GM21390 (cell line): ENCODE results near the gene HAVCR1.
A peak's percentile ranks its signal among the peaks of the same experiment; 100 is the strongest.
"Not testable (repeated sequence)": the region's sequence is repeated elsewhere in the genome, so short reads cannot be mapped to it uniquely, and the experiment has no call there.

ENCODE experiments used
- ATAC-seq: cut with Tn5 transposase; IDR thresholded peaks from one replicate; pipeline ENCODE4 v1.9.1; 2021; ENCODE audit not compliant: unreplicated experiment

The HAVCR1 gene

GRCh38 chr5:157059093-157059539 lies at the start of gene HAVCR1:
TSS of gene HAVCR1 (minus strand) at chr5:157059116. CDS start at chr5:157057943, 1,173 bp downstream.
- no peak for ATAC-seq

- ATAC-seq = no peak
These were observed 48.6 kb upstream of the HAVCR1 start for GRCh38 chr5:157107508-157107907.

- no peak for ATAC-seq
These were observed 47.9 kb upstream of the HAVCR1 start for GRCh38 chr5:157106630-157107461.

- no peak for ATAC-seq
These were observed 41.3 kb upstream of the HAVCR1 start for GRCh38 chr5:157100140-157100679.

GRCh38 chr5:157088342-157088990 lies 29.6 kb upstream of the HAVCR1 start:
- peak; percentile 71 for ATAC-seq

GRCh38 chr5:157086751-157087359 lies 27.9 kb upstream of the HAVCR1 start:
- ATAC-seq = no peak

GRCh38 chr5:157085930-157086329 lies 27.0 kb upstream of the HAVCR1 start:
- no peak for ATAC-seq

GRCh38 chr5:157080286-157080685 lies 21.4 kb upstream of the HAVCR1 start:
- ATAC-seq = no peak

GRCh38 chr5:157076558-157076957 lies 17.6 kb upstream of the HAVCR1 start:
- ATAC-seq = no peak

GRCh38 chr5:157072508-157072907 lies 13.6 kb upstream of the HAVCR1 start:
- no peak for ATAC-seq

- no peak for ATAC-seq
These were observed 11.0 kb upstream of the HAVCR1 start for GRCh38 chr5:157069949-157070348.

GRCh38 chr5:157068785-157069184 lies 9.9 kb upstream of the HAVCR1 start:
- ATAC-seq = no peak

GRCh38 chr5:157068339-157068738 lies 9.4 kb upstream of the HAVCR1 start:
- no peak for ATAC-seq

GRCh38 chr5:157067005-157067404 lies 8.1 kb upstream of the HAVCR1 start:
- no peak for ATAC-seq

- ATAC-seq = no peak
These were observed 7.2 kb upstream of the HAVCR1 start for GRCh38 chr5:157066080-157066479.

- ATAC-seq = no peak
These were observed 5.0 kb upstream of the HAVCR1 start for GRCh38 chr5:157063776-157064430.

GRCh38 chr5:157059891-157060290 lies 975 bp upstream of the HAVCR1 start:
- no peak for ATAC-seq

- ATAC-seq = no peak
These were observed 1.2 kb downstream of the HAVCR1 start for GRCh38 chr5:157057459-157058370.

GRCh38 chr5:157056848-157057247 lies 2.1 kb downstream of the HAVCR1 start:
- ATAC-seq = not testable (repeated sequence)
